ENCODE results near the gene IFI6.
A peak's percentile ranks its signal among the peaks of the same experiment; 100 is the strongest.
"Not testable (repeated sequence)": the region's sequence is repeated elsewhere in the genome, so short reads cannot be mapped to it uniquely, and the experiment has no call there.

Gene IFI6

DNA sequence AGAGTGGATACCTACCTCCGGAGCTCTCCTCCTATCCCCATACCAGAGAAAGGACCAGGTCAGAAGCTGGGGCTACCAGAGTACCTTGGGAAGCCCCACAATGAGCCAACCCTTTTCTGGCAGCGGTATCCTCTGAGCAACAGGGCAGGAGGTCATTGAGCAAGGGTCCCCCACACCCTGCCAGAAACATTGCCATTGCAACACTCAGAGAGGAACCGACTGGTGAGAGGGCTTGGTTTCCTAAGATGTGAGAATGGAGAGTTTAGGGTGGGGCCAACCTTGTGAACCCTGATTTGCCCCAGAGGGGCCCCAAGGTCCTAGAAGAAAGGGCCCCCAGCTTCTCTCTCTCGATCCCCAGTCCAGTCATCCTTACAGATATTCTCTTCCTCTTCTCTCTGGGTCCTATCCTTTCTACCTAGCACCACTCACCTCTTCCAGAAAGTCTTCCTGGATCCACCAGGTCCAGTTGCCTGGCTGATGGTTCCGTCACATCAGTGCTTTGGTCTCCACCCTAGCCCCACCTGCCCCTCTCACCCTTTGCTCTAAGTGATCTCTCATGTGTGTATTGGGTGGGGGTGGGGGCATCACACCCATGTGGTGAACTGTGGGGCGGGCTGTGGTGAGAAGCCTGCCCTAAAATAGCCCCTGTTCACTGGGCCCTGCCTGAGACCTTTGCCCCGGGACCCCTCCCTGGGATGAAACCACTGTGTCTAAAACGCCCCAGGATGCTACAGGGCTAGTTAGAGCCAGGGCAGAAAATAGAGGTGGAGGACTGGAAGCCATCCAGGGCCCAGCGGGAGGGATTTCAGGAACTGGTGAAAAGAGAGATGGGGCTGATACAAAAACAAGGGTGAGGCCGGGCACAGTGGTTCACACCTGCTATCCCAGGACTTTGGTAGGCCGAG, 45.7 kb downstream of the IFI6 start:
- no peak for DNase-seq

DNA sequence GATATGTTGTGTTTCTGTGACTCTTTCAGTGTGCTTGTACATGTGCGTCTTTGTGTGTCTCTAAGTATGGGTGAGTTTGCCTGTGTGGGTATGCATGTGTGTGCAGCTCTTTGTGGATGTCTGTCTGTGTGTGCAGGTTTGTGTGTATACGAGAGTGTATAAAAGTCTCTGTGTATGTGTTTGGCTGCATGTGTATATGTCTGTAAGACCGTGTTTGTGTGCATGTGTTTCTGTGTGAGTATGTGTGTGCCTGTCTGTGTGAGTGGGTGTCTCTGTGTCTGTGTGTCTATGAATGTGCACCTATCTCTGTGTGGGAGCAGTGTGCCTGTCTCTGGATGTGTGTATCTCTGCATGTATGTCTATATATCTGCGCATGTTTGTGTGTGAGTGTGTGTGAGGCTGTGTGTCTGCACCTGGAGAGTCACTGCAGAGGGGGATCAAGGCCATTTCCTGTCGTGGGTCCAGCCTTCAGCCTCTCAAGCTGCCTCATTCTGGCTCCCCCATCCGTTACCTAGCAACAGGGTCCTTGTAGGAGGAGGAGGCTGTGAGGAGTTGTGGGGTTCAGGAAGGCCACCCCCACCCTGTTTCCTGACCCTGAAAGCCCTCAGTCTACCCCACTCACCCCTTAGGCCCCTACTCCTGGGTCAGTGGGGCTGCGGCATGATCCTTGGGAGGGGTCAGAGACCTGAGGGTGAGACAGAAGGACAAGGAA, 47.4 kb downstream of the IFI6 start:
- no peak for DNase-seq

DNA sequence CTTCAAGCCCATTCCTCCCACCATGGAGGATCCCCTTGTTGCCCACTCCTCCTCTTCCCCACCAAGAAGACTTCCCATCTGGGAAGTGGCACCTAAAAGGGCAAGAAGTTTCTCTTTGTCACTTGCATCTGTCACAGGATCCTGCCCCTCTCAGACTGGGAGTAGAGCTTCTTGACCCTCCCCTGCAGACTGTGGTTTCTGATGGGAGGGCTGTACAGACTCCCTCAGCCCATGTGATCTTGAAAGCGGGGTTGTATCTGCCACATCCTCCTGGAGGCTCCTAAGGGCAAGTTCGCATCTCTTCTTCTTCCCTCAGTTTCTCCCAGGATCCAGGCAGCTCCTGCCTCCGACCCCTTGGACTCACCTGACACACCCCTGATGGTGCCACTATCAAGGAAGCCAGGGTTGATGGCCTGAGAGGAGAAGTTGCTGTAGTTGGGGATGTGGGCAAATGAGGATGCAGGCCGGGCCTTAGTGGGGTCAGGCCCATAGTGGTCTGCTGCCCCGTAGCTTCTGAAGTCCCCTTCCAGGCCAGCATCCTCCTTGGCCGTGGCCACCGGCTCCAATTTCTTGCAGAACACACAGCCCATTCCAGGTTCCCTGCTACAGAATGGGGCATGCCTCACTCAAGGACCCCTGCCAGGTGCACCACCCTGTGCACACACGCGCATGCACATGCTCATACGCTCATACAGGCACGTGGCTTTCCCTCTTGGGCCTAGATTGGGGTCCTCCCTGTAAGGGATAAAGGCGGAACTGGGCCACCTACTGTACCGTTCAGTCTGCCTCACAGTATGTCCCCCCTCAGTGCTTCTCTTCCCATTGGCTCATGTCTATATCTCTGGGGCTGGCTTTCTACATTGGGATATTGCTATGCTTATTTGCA, 48.4 kb downstream of the IFI6 start:
- no peak for DNase-seq

GRCh38 chr1:27622828-27623227, 49.2 kb downstream of the IFI6 start:
- DNase-seq, result no peak

GRCh38 chr1:27621051-27621920, 50.7 kb downstream of the IFI6 start:
- DNase-seq, result no peak

DNA sequence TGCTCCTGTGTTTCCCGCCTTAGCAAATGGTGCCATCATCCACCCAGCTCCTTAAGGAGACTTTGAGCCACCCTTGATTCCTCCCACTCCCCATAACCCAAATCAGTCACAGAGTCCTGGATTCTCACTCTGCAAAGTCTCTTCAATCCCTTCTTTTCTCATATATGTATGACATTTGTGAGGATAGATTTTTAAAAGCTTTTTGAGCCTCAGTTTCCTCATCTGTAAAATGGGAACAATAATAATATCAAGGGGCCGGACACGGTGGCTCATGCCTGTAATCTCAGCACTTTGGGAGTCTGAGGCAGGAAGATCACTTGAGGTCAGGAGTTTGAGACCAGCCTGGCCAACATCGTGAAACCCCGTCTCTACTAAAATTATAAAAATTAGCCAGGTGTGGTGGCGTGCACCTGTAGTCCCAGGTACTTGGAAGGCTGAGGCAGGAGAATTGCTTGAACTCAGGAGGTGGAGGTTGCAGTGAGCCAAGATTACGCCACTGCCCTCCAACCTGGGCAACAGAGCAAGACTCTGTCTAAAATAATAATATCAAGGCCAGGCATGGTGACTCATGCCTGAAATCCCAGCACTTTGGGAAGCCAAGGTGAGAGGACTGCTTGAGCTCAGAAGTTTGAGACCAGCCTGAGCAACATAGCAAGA, 52.1 kb downstream of the IFI6 start:
- not testable (repeated sequence) for DNase-seq

GRCh38 chr1:27618341-27619082, 53.5 kb downstream of the IFI6 start:
- DNase-seq, result peak; percentile 67

GRCh38 chr1:27617420-27617819, 54.6 kb downstream of the IFI6 start:
- no peak for DNase-seq

- DNase-seq, result no peak
Observed at GRCh38 chr1:27616441-27616840, 55.6 kb downstream of the IFI6 start.
